Ureter (tissue), 1 donor: Measurements from ENCODE around the gene CHI3L1. TPM values are rescaled to one million over a fixed set of nuclear protein-coding genes. Genes with fewer than 3 reads are reported as not detected.

Experiments used
- DNase-seq: peaks from one replicate; pipeline ENCODE4 v3.0.0-alpha.2; 2020; ENCODE audit warnings: low spot score
- total RNA-seq: library from RNA; stranded (reverse); gene quantifications from one replicate; pipeline ENCODE4 v1.2.4, GENCODE V29; 2023
- donor health status: DM: yes; HTN: yes; CAD: no.

The CHI3L1 gene
- total RNA-seq, 1 donor from 2014 or later = 8.8 TPM

DNA sequence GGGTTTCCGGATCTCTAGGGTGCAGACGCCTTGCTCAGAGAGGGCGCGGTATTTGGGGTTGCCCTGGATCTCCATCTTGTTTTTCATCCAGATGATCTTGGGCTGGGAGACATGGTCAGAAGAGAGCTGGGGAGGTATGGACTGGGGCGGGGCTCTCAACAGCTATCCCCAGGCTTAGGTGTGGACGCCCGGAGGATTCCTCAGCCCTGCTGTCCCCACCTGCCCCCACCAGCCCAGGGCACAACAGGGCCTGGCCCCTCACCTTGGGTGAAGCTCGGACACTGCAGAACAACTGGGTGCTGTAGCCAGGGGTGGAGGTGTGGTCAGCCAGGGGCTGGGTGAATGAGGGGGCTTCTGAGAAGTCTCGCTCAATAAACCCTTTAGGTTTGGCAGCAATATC is 17.5 kb downstream of the CHI3L1 start:
- DNase-seq = no peak

DNA sequence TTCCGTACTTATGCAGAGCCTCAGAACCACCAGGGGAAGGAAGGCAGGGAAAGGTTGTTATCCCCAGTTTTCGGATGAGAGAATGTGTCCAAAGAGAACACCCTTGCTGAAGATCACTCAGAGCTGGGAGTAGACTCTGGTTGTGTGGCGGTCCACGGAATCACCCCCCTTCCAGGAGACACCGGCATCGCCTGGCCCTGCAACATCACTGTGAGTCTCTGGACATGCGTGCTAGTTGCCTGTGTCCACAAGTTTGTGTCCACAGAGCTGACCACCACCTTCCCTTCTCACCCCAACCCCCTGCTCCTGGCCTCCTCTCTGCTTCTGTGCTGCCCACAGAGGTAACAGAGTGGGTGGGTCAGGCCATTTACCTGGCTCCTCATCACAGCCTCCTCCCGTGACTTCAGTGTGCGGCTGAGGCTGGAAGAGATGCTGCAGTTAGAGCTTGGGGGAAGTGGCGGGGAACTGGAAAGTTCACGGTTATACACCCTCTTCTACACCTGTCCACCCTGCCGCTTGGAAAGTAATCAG is 18.2 kb downstream of the CHI3L1 start:
- DNase-seq = no peak

- DNase-seq = no peak
These were observed 18.6 kb downstream of the CHI3L1 start for GRCh38 chr1:203167913-203168200.

DNA sequence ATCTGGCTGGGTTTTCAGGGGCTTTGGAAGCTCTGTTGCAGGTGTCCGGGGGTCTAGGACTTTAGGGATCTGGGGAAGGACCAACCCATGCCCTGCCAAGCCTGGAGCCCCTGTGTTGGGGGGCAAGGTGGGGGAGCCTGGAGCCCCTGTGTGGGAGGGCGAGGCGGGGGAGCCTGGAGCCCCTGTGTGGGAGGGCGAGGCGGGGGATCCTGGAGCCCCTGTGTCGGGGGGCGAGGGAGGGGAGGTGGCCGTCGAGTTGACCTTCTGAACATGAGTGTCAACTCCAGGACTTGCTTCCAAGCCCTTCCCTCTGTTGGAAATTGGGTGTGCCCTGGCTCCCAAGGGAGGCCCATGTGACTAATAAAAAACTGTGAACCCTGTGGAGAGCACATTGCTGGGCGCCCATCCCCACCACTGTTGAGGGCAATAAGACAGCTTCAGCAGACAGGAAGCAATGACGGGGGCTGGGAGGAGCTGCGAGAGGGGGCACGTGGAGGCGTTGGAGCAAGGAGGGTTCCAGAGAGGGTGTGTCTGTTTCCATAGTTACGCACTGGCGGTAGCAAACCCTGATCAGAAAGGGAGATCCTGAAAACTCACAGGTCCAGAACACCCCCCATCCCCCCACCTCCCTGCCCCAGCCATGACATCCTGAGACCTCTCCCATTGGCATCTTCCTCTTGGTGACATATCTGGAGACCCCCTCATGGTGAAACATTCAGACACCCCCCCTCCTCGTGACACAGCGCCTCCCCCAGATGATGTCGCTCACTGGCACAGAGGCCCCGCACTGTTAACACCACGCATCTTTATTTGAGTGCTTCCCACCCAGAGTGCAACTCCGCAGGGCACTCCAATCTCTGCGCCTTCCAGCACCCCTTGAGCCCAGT is 19.2 kb downstream of the CHI3L1 start:
- DNase-seq = no peak

GRCh38 chr1:203166192-203166940 is 20.1 kb downstream of the CHI3L1 start:
- peak; percentile 58 for DNase-seq

DNA sequence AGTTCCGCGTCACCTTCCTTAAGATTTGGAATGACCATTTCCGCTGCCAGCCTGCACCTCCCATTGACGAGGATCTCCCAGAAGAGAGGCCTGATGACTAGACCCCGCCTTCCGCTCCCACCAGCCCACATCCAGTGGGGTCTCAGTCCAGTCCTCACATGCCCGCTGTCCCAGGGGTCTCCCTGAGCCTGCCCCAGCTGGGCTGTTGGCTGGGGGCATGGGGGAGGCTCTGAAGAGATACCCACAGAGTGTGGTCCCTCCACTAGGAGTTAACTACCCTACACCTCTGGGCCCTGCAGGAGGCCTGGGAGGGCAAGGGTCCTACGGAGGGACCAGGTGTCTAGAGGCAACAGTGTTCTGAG is 20.7 kb downstream of the CHI3L1 start:
- DNase-seq = no peak

GRCh38 chr1:203165101-203165799 is 21.3 kb downstream of the CHI3L1 start:
- no peak for DNase-seq

DNA sequence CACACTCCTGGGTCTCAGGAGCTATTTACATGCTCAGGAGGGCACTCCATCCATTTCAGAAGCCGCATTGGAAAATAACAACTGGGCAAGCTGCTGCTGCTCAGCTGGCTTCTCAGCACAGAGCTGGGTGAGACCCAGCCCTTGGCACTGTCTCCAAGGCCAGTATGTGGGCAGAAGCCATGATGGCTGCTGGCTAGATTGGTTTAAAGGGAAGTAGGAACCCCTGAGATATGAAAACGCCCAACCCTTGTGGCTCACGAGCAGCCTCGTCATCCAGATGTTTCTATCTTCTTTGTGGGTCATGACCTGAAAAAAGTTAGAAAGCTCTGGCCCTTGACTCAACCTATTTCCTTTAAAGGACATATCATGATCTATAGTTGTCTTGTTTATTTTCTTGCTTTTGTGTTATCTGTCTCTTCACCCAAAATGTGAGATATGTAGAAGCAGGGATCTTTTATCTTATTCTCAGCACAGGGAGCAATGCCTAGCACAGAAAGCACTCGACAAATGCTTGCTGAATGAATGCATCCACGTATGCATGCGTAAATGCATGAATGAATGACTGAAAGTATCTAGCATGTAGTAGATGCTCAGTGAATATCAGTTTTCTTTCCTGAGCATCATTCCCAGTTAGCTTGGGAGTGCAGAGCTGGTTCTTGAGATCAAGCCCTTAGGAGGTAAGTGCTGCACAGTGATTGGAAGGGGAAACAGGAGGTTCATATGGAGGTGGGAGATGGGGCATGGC is 22.4 kb downstream of the CHI3L1 start:
- DNase-seq = no peak

DNA sequence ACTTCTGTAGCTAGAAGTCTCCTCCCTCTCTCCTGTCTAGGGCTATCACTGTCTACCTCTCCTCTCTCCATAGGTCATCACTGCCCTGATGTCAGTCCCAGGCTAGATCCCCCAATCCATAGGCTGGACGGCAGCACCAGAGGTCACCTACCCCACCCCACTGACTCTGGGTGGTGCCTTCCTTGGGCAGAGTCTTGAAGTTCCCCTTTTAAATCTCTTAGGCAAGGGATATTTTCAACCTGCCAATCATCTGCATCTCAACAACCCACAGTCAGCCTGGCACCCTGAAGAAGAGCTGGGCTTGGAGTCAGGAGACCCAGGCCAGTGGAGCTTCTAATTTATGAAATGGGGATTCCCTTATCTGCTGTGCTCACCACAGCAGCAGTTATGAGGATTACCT is 24.1 kb downstream of the CHI3L1 start:
- DNase-seq = no peak

GRCh38 chr1:203161703-203162102 is 24.8 kb downstream of the CHI3L1 start:
- DNase-seq = no peak

DNA sequence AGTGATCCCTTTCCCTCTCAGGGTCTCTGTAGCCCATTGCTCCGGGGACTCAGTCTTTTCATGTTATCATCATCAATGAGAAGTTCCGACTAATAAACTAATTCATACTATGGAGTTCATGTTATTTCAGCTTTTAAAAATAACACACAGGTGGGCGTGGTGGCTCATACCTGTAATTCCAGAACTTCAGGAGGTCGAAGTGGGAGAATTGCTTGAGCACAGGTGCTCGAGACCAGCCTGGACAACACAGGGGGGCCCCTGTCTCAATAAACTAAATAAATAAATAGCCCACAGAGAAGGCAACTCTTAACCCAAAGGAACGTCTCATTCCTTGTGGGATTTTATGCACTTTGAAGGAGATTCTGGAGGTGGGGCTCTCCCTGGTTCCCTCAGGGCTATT is 25.3 kb downstream of the CHI3L1 start:
- no peak for DNase-seq

- no peak for DNase-seq
These were observed 26.7 kb downstream of the CHI3L1 start for GRCh38 chr1:203159844-203160243.

GRCh38 chr1:203158960-203159665 is 27.4 kb downstream of the CHI3L1 start:
- no peak for DNase-seq

- DNase-seq = no peak
These were observed 28.1 kb downstream of the CHI3L1 start for GRCh38 chr1:203158423-203158822.

GRCh38 chr1:203156280-203156679 is 30.2 kb downstream of the CHI3L1 start:
- no peak for DNase-seq

- no peak for DNase-seq
These were observed 32.3 kb downstream of the CHI3L1 start for GRCh38 chr1:203153989-203154821.

DNA sequence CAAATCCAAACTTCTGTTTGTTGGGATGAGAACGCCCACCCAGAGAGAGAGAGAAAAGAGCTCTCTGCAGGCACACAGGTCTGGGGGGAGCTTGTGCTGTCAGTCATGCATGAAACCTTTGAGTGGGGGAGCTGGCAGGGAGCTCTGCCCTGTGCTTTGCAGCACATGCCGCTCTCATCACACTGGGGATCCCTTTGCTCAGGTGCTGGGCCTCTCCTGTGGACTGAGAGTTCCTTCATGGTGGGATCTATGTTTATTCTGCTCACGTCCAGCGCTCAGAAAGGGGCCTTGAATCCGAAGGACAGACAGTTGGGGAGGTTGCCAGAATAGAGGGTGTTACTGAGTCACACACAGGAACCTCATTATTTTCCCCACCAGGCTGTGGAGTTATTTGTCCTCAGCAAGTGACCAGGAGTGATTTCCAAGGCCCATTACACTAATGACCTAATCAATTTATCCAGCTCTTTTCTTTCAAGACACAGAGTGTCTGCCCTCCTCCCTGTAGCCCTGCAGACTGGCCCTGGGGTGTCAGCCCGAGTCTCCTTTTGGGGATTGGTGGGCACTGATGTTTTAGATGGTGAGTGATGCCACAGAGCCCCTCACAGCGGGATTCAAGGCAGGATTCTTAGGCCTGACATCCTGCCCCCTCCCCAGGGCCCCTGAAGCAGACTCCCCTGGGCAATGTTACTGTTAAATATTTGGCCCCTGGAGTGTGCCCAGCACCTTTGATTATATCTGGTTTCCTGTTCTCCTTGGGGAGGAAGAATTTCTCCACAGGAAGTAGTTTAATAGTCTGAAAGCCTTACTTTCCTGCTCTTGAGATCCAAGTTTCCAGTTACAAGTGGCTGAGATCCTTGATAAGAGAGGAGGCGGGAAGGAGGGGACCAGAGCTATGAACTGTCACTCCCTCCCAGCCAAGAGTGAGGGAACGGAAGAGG is 33.2 kb downstream of the CHI3L1 start:
- no peak for DNase-seq

- DNase-seq = no peak
These were observed 34.1 kb downstream of the CHI3L1 start for GRCh38 chr1:203152158-203153034.
